HG02884 (cell line): ENCODE results near the gene PI16.
"Not testable (repeated sequence)": the region's sequence is repeated elsewhere in the genome, so short reads cannot be mapped to it uniquely, and the experiment has no call there.

Experiments used
- ATAC-seq: cut with Tn5 transposase; IDR thresholded peaks from one replicate; pipeline ENCODE4 v1.9.1; 2021; ENCODE audit warnings: mild to moderate bottlenecking, moderate library complexity; ENCODE audit not compliant: unreplicated experiment

PI16 gene

GRCh38 chr6:36971921-36972673 lies 17.6 kb downstream of the PI16 start:
- no peak for ATAC-seq

- ATAC-seq: no peak
Measured at GRCh38 chr6:36973190-36973589, 18.7 kb downstream of the PI16 start.

- no peak for ATAC-seq
Measured at GRCh38 chr6:36973647-36974046, 19.1 kb downstream of the PI16 start.

- ATAC-seq: no peak
Measured at GRCh38 chr6:36975231-36976006, 20.9 kb downstream of the PI16 start.

GRCh38 chr6:36976007-36976264 lies 21.4 kb downstream of the PI16 start:
- ATAC-seq: no peak

GRCh38 chr6:36976509-36976908 lies 22.0 kb downstream of the PI16 start:
- ATAC-seq: no peak

GRCh38 chr6:36976931-36977330 lies 22.4 kb downstream of the PI16 start:
- ATAC-seq: no peak

- ATAC-seq: no peak
Measured at GRCh38 chr6:36977470-36977941, 23.0 kb downstream of the PI16 start.

- ATAC-seq: no peak
Measured at GRCh38 chr6:36978421-36979346, 24.1 kb downstream of the PI16 start.

GRCh38 chr6:36979347-36979742 lies 24.8 kb downstream of the PI16 start:
- no peak for ATAC-seq

GRCh38 chr6:36980129-36980528 lies 25.6 kb downstream of the PI16 start:
- ATAC-seq: no peak

- ATAC-seq: no peak
Measured at GRCh38 chr6:36980876-36981619, 26.5 kb downstream of the PI16 start.

GRCh38 chr6:36983538-36983937 lies 29.0 kb downstream of the PI16 start:
- ATAC-seq: no peak

GRCh38 chr6:36984581-36985416 lies 30.3 kb downstream of the PI16 start:
- ATAC-seq: no peak

GRCh38 chr6:36985417-36985807 lies 30.9 kb downstream of the PI16 start:
- no peak for ATAC-seq

GRCh38 chr6:36985808-36986703 lies 31.5 kb downstream of the PI16 start, which contains the start of gene MTCH1:
MTCH1 (minus strand) TSS chr6:36986196; CDS start chr6:36986173, 23 bp downstream.
- peak; percentile 73 for ATAC-seq

- no peak for ATAC-seq
Measured at GRCh38 chr6:36986704-36987047, 32.1 kb downstream of the PI16 start.

GRCh38 chr6:36989264-36989663 lies 34.7 kb downstream of the PI16 start:
- no peak for ATAC-seq

- ATAC-seq: not testable (repeated sequence)
Measured at GRCh38 chr6:36990401-36990800, 35.9 kb downstream of the PI16 start.
